Measurements from ENCODE around the gene OST4. TPM values are rescaled to one million over a fixed set of nuclear protein-coding genes. Genes with fewer than 3 reads are reported as not detected.
A peak's percentile ranks its signal among the peaks of the same experiment; 100 is the strongest.
"Not testable (repeated sequence)": the region's sequence is repeated elsewhere in the genome, so short reads cannot be mapped to it uniquely, and the experiment has no call there.

Gene OST4
- total RNA-seq, 1 donor from 2014 or later: 198 TPM

- DNase-seq (ENCODE audit: low spot score): no peak
- intact Hi-C loops (cut with DNase I): no loop called here
- no peak for ATAC-seq
Measured at GRCh38 chr2:27082773-27083409, 11.4 kb upstream of the OST4 start.

GRCh38 chr2:27081984-27082772 is 10.7 kb upstream of the OST4 start:
- intact Hi-C loops (cut with DNase I): no loop called here
- ATAC-seq (no peak), DNase-seq (ENCODE audit: low spot score) (no peak)

- ATAC-seq (no peak), DNase-seq (ENCODE audit: low spot score) (no peak)
- intact Hi-C loops (cut with DNase I): no loop called here
Measured at GRCh38 chr2:27080603-27080936, 9.1 kb upstream of the OST4 start.

GRCh38 chr2:27080140-27080469 is 8.7 kb upstream of the OST4 start:
- intact Hi-C loops (cut with DNase I): no loop called here
- ATAC-seq (no peak), DNase-seq (ENCODE audit: low spot score) (no peak)

GRCh38 chr2:27079233-27080139 is 8.0 kb upstream of the OST4 start:
- ATAC-seq (no peak), DNase-seq (ENCODE audit: low spot score) (no peak)
- intact Hi-C loops (cut with DNase I): no loop called here

GRCh38 chr2:27078267-27079194 is 7.1 kb upstream of the OST4 start, which contains the start of gene EMILIN1:
Gene EMILIN1 (plus strand): TSS chr2:27078615. CDS start chr2:27079066, 451 bp downstream.
- DNase-seq (ENCODE audit: low spot score): peak; percentile 92
- ATAC-seq: peak; percentile 92
- intact Hi-C loops (cut with DNase I): no loop called here

GRCh38 chr2:27077231-27077630 is 5.8 kb upstream of the OST4 start:
- ATAC-seq (no peak), DNase-seq (ENCODE audit: low spot score) (no peak)
- intact Hi-C loops (cut with DNase I): no loop called here

GRCh38 chr2:27076323-27076722 is 4.9 kb upstream of the OST4 start:
- ATAC-seq (no peak), DNase-seq (ENCODE audit: low spot score) (no peak)
- intact Hi-C loops (cut with DNase I): no loop called here

- intact Hi-C loops (cut with DNase I); ATAC-seq; DNase-seq (ENCODE audit: low spot score): not testable (repeated sequence)
Measured at GRCh38 chr2:27075566-27075871, 4.1 kb upstream of the OST4 start.

- ATAC-seq (no peak), DNase-seq (ENCODE audit: low spot score) (peak; percentile 77)
- intact Hi-C loops (cut with DNase I): no loop called here
Measured at GRCh38 chr2:27074738-27075565, 3.5 kb upstream of the OST4 start.

GRCh38 chr2:27073782-27074181 is 2.3 kb upstream of the OST4 start:
- intact Hi-C loops (cut with DNase I): no loop called here
- ATAC-seq: no peak

GRCh38 chr2:27072920-27073319 is 1.5 kb upstream of the OST4 start:
- no peak for DNase-seq (ENCODE audit: low spot score)
- intact Hi-C loops (cut with DNase I): no loop called here

More at GRCh38 chr2:27073782-27074181, 2.3 kb upstream of the OST4 start:
- no peak for DNase-seq (ENCODE audit: low spot score)

GRCh38 chr2:27071990-27072830 is 756 bp upstream of the OST4 start:
- intact Hi-C loops (cut with DNase I): no loop called here

More at GRCh38 chr2:27072920-27073319, 1.5 kb upstream of the OST4 start:
- ATAC-seq: no peak

GRCh38 chr2:27070653-27071276 is 689 bp downstream of the OST4 start:
- intact Hi-C loops (cut with DNase I): no loop called here
- ATAC-seq (no peak), DNase-seq (ENCODE audit: low spot score) (no peak)

More at GRCh38 chr2:27071990-27072830, 756 bp upstream of the OST4 start:
- peak; percentile 27 for ATAC-seq
- DNase-seq (ENCODE audit: low spot score): no peak

- intact Hi-C loops (cut with DNase I): no loop called here
- no peak for ATAC-seq
- DNase-seq (ENCODE audit: low spot score): no peak
Measured at GRCh38 chr2:27069961-27070618, 1.4 kb downstream of the OST4 start.

- ATAC-seq (no peak), DNase-seq (ENCODE audit: low spot score) (peak; percentile 47)
- intact Hi-C loops (cut with DNase I): no loop called here
Measured at GRCh38 chr2:27069436-27069835, 2.0 kb downstream of the OST4 start.
